HG02870 (cell line): ENCODE measurements around the gene FGD4.

Source experiments
- ATAC-seq: cut with Tn5 transposase; IDR thresholded peaks from one replicate; pipeline ENCODE4 v1.9.1; 2021; ENCODE audit warnings: mild to moderate bottlenecking, moderate library complexity; ENCODE audit not compliant: unreplicated experiment

FGD4 gene

GRCh38 chr12:32402946-32403345 lies 3.6 kb downstream of the FGD4 start:
- no peak for ATAC-seq

DNA sequence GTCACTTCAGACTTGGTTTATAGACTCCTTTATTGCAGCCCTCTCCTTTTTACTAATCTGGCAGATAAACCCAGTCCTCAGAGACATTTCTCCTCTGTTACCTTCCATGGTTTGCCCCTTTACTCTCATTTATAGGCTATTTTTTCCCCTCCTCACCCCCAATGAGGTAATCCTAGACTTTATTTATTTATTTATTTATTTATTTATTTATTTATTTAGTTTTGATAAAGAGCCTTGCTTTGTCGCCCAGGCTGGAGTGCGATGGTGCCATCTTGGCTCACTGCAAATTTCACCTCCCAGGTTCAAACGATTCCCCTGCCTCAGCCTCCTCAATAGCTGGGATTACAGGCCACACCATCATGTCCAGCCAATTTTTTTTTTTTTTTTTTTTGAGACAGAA lies 8.4 kb downstream of the FGD4 start:
- no peak for ATAC-seq

DNA sequence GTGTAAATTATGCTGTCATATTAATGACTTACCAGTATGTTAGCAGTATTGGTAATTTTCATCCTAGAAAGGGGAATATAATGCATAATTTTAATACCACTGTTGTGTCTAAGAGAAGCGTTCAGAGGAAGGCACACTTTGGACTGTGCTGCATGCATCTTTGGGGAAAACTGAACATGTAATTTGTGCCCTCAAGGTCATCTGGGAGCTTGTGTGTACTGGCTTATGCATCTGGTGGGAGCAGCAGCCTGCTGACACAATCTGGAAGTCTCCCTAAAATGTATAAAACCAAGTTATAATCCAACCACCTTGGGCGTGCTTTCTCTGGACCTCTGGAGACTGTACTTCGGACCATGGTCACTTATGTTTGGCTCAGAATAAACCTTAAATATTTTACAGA lies 14.1 kb downstream of the FGD4 start:
- no peak for ATAC-seq

- ATAC-seq = no peak
Observed at GRCh38 chr12:32418221-32418620, 18.9 kb downstream of the FGD4 start.

DNA sequence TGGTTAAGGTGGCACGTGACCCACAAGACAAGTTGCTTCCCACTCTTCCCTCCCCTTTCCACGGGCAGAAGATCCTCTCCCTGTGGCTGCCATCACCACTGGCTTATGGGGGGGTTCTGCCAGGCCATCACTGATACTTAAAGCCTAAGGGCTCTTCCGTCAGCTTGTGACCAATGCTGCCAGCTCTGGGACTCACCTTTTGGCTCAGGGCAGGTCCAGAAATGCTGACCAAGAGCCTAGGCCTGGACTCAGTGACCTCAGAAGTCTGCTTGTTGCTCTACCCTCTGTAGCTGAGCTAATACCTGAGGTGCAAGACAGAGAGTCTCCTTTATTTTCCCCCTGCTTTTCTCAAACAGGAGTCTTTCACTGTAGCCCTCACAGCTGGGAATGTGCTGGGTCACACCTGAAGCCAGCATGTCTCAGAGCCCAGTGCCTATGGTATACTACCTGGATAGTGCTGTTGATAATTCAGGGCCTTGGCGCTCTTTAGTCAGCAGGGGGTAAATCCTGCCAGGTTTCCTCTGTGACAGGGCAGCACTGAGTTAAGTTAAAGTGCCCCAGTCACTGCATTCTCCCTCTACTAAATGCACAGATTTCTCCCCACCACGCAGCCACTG lies 19.7 kb downstream of the FGD4 start:
- no peak for ATAC-seq

- peak; percentile 93 for ATAC-seq
Observed at GRCh38 chr12:32419520-32419960, 20.2 kb downstream of the FGD4 start.

GRCh38 chr12:32420356-32420755 lies 21.0 kb downstream of the FGD4 start:
- no peak for ATAC-seq

- no peak for ATAC-seq
Observed at GRCh38 chr12:32423559-32423958, 24.2 kb downstream of the FGD4 start.

GRCh38 chr12:32431025-32431424 lies 31.7 kb downstream of the FGD4 start:
- no peak for ATAC-seq

GRCh38 chr12:32435921-32436705 lies 36.8 kb downstream of the FGD4 start:
- ATAC-seq = no peak

- ATAC-seq = no peak
Observed at GRCh38 chr12:32437095-32437515, 37.7 kb downstream of the FGD4 start.

GRCh38 chr12:32440120-32440865 lies 40.9 kb downstream of the FGD4 start:
- ATAC-seq = no peak

GRCh38 chr12:32443491-32443890 lies 44.1 kb downstream of the FGD4 start:
- ATAC-seq = no peak

DNA sequence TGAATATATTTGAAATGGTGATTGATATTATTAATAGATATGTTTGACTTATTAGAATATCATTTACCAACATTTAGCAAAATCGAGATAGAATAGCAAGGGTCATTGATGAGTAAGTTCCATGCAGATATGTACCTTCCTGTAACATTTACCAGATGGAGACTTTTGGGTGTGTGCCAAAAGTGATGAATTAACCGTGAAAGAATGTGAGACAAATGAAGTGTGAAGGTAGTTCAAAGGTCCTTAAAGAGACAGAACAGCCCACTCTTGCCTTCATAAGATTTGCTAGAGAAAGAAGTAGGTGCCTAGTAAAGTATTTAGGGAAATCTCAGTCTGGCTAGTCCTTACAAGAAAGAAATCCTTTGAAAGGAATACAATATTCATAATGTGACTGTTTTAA lies 45.5 kb downstream of the FGD4 start:
- no peak for ATAC-seq

GRCh38 chr12:32445356-32445755 lies 46.0 kb downstream of the FGD4 start:
- no peak for ATAC-seq

DNA sequence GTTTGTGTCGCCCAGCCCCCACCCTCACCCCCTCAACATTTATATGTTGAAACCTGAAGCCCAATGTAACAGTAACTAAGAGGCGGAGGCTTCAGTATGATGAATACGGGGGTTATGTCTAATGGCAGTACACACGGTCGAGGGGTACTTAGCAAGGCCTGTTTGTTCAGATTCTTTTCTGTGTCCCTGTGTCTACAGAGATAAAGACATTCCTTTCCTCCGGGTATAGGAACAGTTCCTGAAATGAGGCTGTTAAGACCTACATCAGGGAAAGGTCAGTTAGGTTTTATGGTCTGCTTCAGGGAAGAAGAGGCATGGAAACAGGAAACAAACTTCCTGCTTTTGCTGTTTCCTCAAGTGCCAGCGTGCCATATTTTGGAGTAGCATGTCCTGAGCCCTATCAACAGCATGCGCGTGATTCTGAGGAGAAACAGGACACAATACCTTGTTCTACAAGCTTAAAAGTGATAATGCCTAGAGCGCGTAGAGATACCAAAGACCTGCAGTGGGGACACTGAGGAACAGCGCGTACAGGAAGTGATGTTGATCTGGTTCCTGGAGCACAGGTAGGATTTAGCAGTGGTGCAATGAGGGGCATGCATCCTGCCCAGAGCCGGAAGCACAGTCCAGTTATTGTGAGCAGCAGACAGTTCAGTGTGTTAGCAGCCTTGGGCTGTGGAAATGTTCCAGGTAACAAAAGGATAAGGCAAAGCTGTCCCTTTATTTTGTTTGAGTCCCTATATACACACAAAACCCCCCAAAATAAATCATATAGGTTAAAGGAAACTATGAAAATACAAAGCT lies 47.2 kb downstream of the FGD4 start:
- ATAC-seq = no peak

- ATAC-seq = no peak
Observed at GRCh38 chr12:32448586-32448985, 49.2 kb downstream of the FGD4 start.

- no peak for ATAC-seq
Observed at GRCh38 chr12:32450363-32450762, 51.0 kb downstream of the FGD4 start.

- ATAC-seq = no peak
Observed at GRCh38 chr12:32450768-32451167, 51.4 kb downstream of the FGD4 start.

DNA sequence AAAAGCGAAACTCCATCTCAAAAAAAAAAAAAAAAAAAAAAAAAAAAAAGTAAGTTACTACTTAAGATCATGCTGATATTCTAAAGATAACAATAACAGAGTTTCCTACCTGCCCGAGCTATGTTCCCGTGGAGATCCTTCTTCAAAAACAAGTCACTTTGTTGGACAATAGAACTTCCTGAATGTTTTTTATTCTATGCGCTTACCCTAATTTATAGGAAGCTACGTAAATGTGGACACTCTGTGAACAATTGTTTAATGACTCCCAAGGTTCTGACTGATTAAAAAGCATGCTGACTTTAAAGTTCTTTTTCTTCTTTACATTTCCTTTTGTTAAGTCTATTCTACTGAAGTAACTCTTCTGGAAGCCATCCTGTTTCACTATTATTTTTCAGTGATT lies 52.5 kb downstream of the FGD4 start:
- no peak for ATAC-seq

DNA sequence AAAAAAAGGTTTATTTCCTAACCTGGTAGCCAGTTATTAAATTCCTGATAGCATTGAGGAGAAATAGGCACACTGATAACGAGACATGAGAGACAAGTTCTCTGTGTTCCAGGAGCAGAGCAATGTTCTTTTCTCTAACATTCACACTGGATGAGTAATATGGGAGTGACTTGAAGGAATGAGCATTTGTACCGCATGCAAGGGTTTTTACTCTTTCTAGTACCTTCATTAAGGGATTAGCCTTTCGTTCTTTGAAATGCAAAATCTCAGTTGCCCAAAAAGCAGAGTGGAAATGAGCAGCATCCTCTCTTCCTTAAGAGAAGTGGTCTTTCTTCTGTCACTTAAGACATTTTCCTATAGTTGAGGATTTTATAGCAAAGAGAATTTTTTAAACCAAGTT lies 54.7 kb downstream of the FGD4 start:
- ATAC-seq = no peak
